ENCODE results near the gene POLR3C. TPM values are rescaled to one million over a fixed set of nuclear protein-coding genes. Genes with fewer than 3 reads are reported as not detected.

POLR3C gene
- total and polyA plus RNA-seq, 2 of the 4 experiments (the other 2 are of a cell fraction), result 47.0 to 94.1 TPM

DNA sequence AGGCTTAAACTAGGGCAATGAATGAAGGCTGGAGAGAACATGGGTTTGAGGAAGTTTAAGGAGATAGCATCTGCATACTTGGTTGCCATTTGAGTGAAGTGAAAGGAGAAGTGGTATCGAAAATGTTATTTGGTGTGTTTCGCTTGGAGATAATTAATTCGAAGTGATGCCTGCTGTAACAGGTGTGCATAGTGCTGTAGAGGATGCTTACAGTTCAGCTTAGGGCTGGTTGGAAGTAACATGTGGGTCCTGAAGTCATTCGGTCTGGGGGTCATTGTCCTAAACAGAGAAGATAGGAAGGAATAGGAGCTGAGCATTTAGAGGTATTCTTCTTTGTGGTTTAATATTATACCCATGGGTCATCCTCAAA lies 21.1 kb downstream of the POLR3C start:
- no peak overlapping the region for H4K91ac ChIP-seq (ENCODE audit: insufficient read depth, low read depth, low read length)
- no peak for DNase-seq
- H3K9ac ChIP-seq (ENCODE audit: low read depth, low read length), result peak overlapping the region; percentile 49; the same call in 1 of the 2 replicates

More for the DNA sequence above, 21.1 kb downstream of the POLR3C start:
- no peak overlapping the region; the same call in 1 of the 2 replicates for H3K18ac ChIP-seq (ENCODE audit: low read depth, low read length)
- no peaks in the 10 kb centered on the region for H4K20me1 ChIP-seq (ENCODE audit: insufficient read depth, low read length)
- peaks cover 11% of the 10 kb centered on the region for H3K4me1 ChIP-seq (ENCODE audit: control insufficient read depth, insufficient read depth, low read length)
- no peak overlapping the region for H2BK20ac ChIP-seq (ENCODE audit: low read depth, low read length)
- CTCF ChIA-PET, result interaction anchor here (0.6 to 2.6 kb wide), 18 partner anchors 8 to 188 kb away, joined by 3 to 13 read pairs (median 3); partner anchors contain the start of genes ITGA10, PEX11B and PIAS3
- H3K23ac ChIP-seq (ENCODE audit: low read depth, low read length), result peak overlapping the region; percentile 61; the same call in 1 of the 2 replicates
- no peak overlapping the region for H3K4ac ChIP-seq (ENCODE audit: low read depth, low read length)
- intact Hi-C loops (cut with micrococcal nuclease) (loop anchor here (1.0 to 2.0 kb wide), 2 partner anchors 66 to 168 kb away; partner anchors contain the start of gene ITGA10), in situ Hi-C loops (cut with MboI; ENCODE audit: low sequenced_read_pairs) (loop anchor here (5.0 kb wide), 1 partner anchor 167 kb away; no protein-coding TSS in a partner anchor), dilution Hi-C loops (cut with HindIII; ENCODE audit: low sequenced_read_pairs, unreplicated experiment) (no loop called here)
- 8% methylated on average over 2 of the region's 4 CpGs; no CpG with 5 or more reads in 1 of the 2 experiments for WGBS, 2 experiments (ENCODE audit: extremely low coverage in 2 of 2, insufficient read length in 1 of 2)
- no peak overlapping the region for H2BK120ac ChIP-seq (ENCODE audit: low read depth, low read length)
- H3K4me2 ChIP-seq (ENCODE audit: low read depth, low read length), result peak overlapping the region; percentile 77
- no peaks in the 10 kb centered on the region for H3K9me3 ChIP-seq (ENCODE audit: control insufficient read depth, insufficient read depth, low read length)
- ATAC-seq (ENCODE audit: low read depth), result peak; percentile 33
- H2AK5ac ChIP-seq (ENCODE audit: low read depth, low read length), result no peak overlapping the region
- peak overlapping the region; percentile 65 for H3K4me3 ChIP-seq (ENCODE audit: insufficient read depth, low read depth, low read length)
- peak overlapping the region; percentile 89 for H2AK9ac ChIP-seq (replicated peaks; ENCODE audit: low read depth, low read length, poor library complexity)
- no peak for TF ChIP-seq BHLHE40 (IDR thresholded peaks at IDR 0.05; ENCODE audit: low read depth, low read length)
- TF ChIP-seq RFX5 (IDR thresholded peaks at IDR 0.05; ENCODE audit: low read depth, low read length), result no peak
- TF ChIP-seq USF2 (IDR thresholded peaks at IDR 0.05; ENCODE audit: low read depth, low read length), result no peak
- TF ChIP-seq, protein P1, sequence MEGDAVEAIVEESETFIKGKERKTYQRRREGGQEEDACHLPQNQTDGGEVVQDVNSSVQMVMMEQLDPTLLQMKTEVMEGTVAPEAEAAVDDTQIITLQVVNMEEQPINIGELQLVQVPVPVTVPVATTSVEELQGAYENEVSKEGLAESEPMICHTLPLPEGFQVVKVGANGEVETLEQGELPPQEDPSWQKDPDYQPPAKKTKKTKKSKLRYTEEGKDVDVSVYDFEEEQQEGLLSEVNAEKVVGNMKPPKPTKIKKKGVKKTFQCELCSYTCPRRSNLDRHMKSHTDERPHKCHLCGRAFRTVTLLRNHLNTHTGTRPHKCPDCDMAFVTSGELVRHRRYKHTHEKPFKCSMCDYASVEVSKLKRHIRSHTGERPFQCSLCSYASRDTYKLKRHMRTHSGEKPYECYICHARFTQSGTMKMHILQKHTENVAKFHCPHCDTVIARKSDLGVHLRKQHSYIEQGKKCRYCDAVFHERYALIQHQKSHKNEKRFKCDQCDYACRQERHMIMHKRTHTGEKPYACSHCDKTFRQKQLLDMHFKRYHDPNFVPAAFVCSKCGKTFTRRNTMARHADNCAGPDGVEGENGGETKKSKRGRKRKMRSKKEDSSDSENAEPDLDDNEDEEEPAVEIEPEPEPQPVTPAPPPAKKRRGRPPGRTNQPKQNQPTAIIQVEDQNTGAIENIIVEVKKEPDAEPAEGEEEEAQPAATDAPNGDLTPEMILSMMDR (conservative IDR thresholded peaks at IDR 0.05; ENCODE audit: low read depth, low read length), result no peak
- TF ChIP-seq RCOR1 (IDR thresholded peaks at IDR 0.05; ENCODE audit: insufficient replicate concordance, low read length), result no peak
- no peak for TF ChIP-seq MXI1 (IDR thresholded peaks at IDR 0.05; ENCODE audit: borderline replicate concordance, low read depth, low read length)
- no peak for TF ChIP-seq MAFK (IDR thresholded peaks at IDR 0.05; ENCODE audit: low read depth, low read length)
- no peak for TF ChIP-seq CEBPB (IDR thresholded peaks at IDR 0.05; ENCODE audit: low read depth, low read length)
- no peak for TF ChIP-seq SMC3 (IDR thresholded peaks at IDR 0.05; ENCODE audit: low read depth, low read length)
- no peak for TF ChIP-seq MAZ (IDR thresholded peaks at IDR 0.05; ENCODE audit: borderline replicate concordance, low read depth, low read length)
- no peak for TF ChIP-seq FOS (IDR thresholded peaks at IDR 0.05; ENCODE audit: low read depth, low read length)
- TF ChIP-seq POLR2A (IDR thresholded peaks at IDR 0.05; ENCODE audit: low read depth, low read length), result no peak
- no peak overlapping the region; the same call in 1 of the 2 replicates for H3K14ac ChIP-seq (replicated peaks; ENCODE audit: low read depth, low read length)
- H4K8ac ChIP-seq (ENCODE audit: low read depth in 2 of 2, low read length in 2 of 2), result peak overlapping the region; percentile 32 to 57; a peak in 3 of 4 replicates
- no peak overlapping the region for H2AFZ ChIP-seq (replicated peaks; ENCODE audit: low read length, poor library complexity)
- H2BK15ac ChIP-seq (ENCODE audit: low read depth, low read length), result no peak overlapping the region
- no peak overlapping the region for H2BK5ac ChIP-seq (ENCODE audit: low read depth, low read length, poor library complexity, severe bottlenecking)
- POLR2A ChIA-PET (ENCODE audit: unreplicated experiment), result no interaction called here
- H3K27ac ChIP-seq (ENCODE audit: insufficient read depth, low read length), result no peak overlapping the region
- H3K79me1 ChIP-seq (ENCODE audit: low read depth in 1 of 2, low read length in 2 of 2), result peaks cover 0 to 4% of the 10 kb centered on the region in 2 experiments; a peak in 1 of 4 replicates
- H3K36me3 ChIP-seq (ENCODE audit: control insufficient read depth, insufficient read depth, low read length), result peaks cover 37% of the 10 kb centered on the region
- no peaks in the 10 kb centered on the region for H3K27me3 ChIP-seq (ENCODE audit: control insufficient read depth, insufficient read depth, low read length)
- BruUV-seq (replicated peaks), result no TSS peak
- no peak overlapping the region; the same call in 1 of the 2 replicates for H4K5ac ChIP-seq (ENCODE audit: low read depth, low read length)
- H3K9me1 ChIP-seq (ENCODE audit: insufficient read depth, low read length), result peaks cover 19% of the 10 kb centered on the region; the same call in 1 of the 2 replicates
- H3K56ac ChIP-seq (ENCODE audit: extremely low read depth, insufficient read depth, low read length), result no peak overlapping the region
